Pancreas (tissue), 10 donors: ENCODE measurements around the gene MAP2K3. TPM values are rescaled to one million over a fixed set of nuclear protein-coding genes. Genes with fewer than 3 reads are reported as not detected.
A peak's percentile ranks its signal among the peaks of the same experiment; 100 is the strongest.

ENCODE experiments used
- ATAC-seq, 4 donors: fragments of 200-7000 bp; cut with Tn5 transposase; one replicate each; pipeline versions ENCODE4 v1.8.0 to v1.9.1; 2020; ENCODE audit warnings: mild to moderate bottlenecking in 4 of 4, moderate library complexity in 4 of 4
- DNase-seq, 6 donors: peaks; one replicate each; pipeline ENCODE4 v3.0.0-alpha.2; 2020
- FAIRE-seq: peaks from 2 replicates; lab custom pipeline; 2012; peaks lifted over from hg19 to GRCh38; lab: Jason Lieb, UNC
- H3K27ac ChIP-seq, 4 donors: fragments of 200-600 bp; sonication (generic); 1 replicate in 3 of 4; 2 replicates in 1 of 4; pipeline versions ENCODE4 v1.5.0 to v1.8.0; 2020
- H3K27me3 ChIP-seq, 4 donors: fragments of 200-600 bp; one replicate each; pipeline ENCODE4 v1.8.0; 2021
- H3K36me3 ChIP-seq, 3 donors: fragments of 200-600 bp; sonication (generic) in 1 of 3; one replicate each; pipeline versions ENCODE4 v1.5.0 to v1.8.0; 2020 to 2021
- H3K4me1 ChIP-seq, 3 donors: fragments of 200-600 bp; one replicate each; pipeline ENCODE4 v1.8.0; 2021
- H3K4me3 ChIP-seq, 4 donors: fragments of 200-600 bp; sonication (generic) in 2 of 4; one replicate each; pipeline versions ENCODE4 v1.5.0 to v1.8.0; 2020 to 2021
- H3K9me3 ChIP-seq, 4 donors: fragments of 200-600 bp; one replicate each; pipeline ENCODE4 v1.8.0; 2021
- WGBS, 2 donors: extraction: QIAGEN DNeasy Blood & Tissue Kit; methylation state at CpG; one replicate each; pipeline ENCODE4 v1.1.7; 2013; 5-methylcytosine and 5-hydroxymethylcytosine counted together
- intact Hi-C, 3 donors: fragments of 100-400 bp; cut with DNase I; formaldehyde crosslinking; loops; one replicate each; pipeline versions ENCODE4 v1.11.1 to v1.14.2; 2022
- polyA plus RNA-seq, 2 donors: library from polyadenylated mRNA; stranded (reverse); fragments of 200-250 nt; gene quantifications; one replicate each; pipeline ENCODE4 v1.2.3, GENCODE V29; 2013
- total RNA-seq, 6 donors: library from RNA; stranded (reverse); fragmentation: NEBNext Ultra II Directional in 4 of 6; extraction: Animal tissue kit (Norgen Biotek cat#: 25700) in 4 of 6; gene quantifications; one replicate each; pipeline versions ENCODE4 v1.2.1 to v1.2.4, GENCODE V29; 2021 to 2023
- TF ChIP-seq, protein P1 (sequence below), 4 donors: fragments of 200-600 bp; sonication (generic) in 3 of 4; IDR thresholded peaks; one replicate each; pipeline versions ENCODE4 v1.5.0 to v1.8.0; 2021; ENCODE audit warnings: antibody characterized with exemption in 4 of 4
- donor health status: healthy with polysubstance abuse.
- donor health status: DM: no; HTN: no; CAD: no; lungs with moderate emphysema.
- donor health status: DM: no; HTN: no; CAD: no.
- donor health status: control.
- donor health status: control.
- donor health status: Bipolar disorder and iron deficiency.
- donor health status: DM: yes; HTN: yes; CAD: no.
- donor health status: DM: no; HTN: no; CAD: no.
- donor health status: DM: no; HTN: no; CAD: no.
- donor health status: DM: yes; HTN: yes; CAD: no.

The MAP2K3 gene
- total and polyA plus RNA-seq, 8 donors = 16.4 to 40.9 (median 22.0) TPM

DNA sequence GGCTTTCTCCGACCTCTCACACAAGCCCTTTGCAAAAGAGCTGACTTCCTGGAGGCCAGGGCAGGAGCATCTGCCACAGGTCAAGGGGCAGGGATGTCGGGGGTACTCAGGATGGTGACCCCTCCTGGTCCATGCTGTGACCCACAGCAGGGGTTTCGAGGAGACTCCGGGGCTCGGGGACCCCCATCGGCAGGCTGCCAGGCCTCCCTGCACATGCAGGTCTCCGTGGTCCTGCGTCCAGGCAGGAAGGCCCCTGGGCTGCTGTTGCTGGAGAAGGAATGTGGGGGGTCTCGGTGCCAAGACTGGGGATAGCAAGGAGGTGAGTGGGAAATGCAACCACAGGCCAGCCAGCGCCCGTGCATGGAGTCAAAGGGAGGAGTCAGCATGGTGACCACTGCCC lies 42.9 kb upstream of the MAP2K3 start:
- no peak for DNase-seq
- intact Hi-C loops = no loop called here
- Histone ChIP-seq H3K36me3 (no peaks in the 10 kb centered on the region), H3K27ac (no peak overlapping the region), H3K9me3 (no peaks in the 10 kb centered on the region), H3K4me3 (no peak overlapping the region), H3K27me3 (no peaks in the 10 kb centered on the region), H3K4me1 (no peaks in the 10 kb centered on the region)
- no peak for ATAC-seq
- FAIRE-seq = no peak
- TF ChIP-seq, protein P1, sequence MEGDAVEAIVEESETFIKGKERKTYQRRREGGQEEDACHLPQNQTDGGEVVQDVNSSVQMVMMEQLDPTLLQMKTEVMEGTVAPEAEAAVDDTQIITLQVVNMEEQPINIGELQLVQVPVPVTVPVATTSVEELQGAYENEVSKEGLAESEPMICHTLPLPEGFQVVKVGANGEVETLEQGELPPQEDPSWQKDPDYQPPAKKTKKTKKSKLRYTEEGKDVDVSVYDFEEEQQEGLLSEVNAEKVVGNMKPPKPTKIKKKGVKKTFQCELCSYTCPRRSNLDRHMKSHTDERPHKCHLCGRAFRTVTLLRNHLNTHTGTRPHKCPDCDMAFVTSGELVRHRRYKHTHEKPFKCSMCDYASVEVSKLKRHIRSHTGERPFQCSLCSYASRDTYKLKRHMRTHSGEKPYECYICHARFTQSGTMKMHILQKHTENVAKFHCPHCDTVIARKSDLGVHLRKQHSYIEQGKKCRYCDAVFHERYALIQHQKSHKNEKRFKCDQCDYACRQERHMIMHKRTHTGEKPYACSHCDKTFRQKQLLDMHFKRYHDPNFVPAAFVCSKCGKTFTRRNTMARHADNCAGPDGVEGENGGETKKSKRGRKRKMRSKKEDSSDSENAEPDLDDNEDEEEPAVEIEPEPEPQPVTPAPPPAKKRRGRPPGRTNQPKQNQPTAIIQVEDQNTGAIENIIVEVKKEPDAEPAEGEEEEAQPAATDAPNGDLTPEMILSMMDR (IDR thresholded peaks at IDR 0.05) = no peak
- WGBS, 2 donors = 85 to 86% methylated on average over 9 to 11 of the region's 11 CpGs

DNA sequence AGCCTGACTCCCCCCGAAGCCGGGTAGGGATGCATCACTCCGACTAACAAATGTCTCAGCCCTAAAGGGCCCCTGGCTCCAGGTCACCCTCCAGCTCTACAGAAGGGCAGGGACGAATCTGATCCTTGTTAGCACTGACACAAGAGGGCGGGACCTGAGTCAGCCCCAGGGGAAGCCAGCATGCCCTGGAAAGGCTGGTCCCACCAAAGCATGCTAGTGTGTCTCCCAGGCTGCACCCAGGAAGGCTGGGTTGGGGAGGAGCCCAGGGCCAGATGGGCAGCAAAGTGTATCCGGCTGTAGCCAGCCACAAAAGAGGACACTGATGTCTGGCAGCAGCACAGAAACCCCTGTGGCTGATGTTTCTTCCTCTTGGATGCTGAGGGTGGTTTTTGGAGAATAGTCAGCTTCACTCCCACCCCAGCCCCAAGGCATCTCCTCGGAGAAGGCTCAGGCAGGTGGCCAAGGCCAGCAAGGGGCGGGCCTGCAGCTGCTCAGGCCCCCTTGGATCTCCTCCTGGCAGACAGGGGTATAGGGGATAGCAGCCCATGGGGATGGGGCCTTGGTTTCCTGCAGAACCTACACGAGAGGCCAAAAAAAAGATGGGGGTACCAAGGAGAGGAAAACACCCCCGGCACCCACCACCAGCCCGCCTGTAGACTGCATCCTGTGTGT lies 42.3 kb upstream of the MAP2K3 start:
- intact Hi-C loops = no loop called here
- Histone ChIP-seq H3K4me3 (no peak overlapping the region), H3K4me1 (no peaks in the 10 kb centered on the region), H3K27ac (no peak overlapping the region), H3K36me3 (no peaks in the 10 kb centered on the region), H3K27me3 (no peaks in the 10 kb centered on the region), H3K9me3 (no peaks in the 10 kb centered on the region)
- TF ChIP-seq, protein P1 (IDR thresholded peaks at IDR 0.05) = no peak
- WGBS, 2 donors = 74 to 79% methylated on average over 11 of the region's 11 CpGs
- ATAC-seq (no peak), DNase-seq (no peak), FAIRE-seq (no peak)

- ATAC-seq = no peak
- FAIRE-seq = no peak
- Histone ChIP-seq H3K4me1 (no peaks in the 10 kb centered on the region), H3K36me3 (no peaks in the 10 kb centered on the region), H3K27me3 (no peaks in the 10 kb centered on the region), H3K9me3 (no peaks in the 10 kb centered on the region), H3K27ac (no peak overlapping the region), H3K4me3 (no peak overlapping the region)
- peak in 1 of 6 donors; percentile 62 for DNase-seq
- intact Hi-C loops = no loop called here
- 83 to 90% methylated on average over 26 of the region's 26 CpGs for WGBS, 2 donors
- TF ChIP-seq, protein P1 (IDR thresholded peaks at IDR 0.05) = no peak
Measured at GRCh38 chr17:21242780-21243515, 41.6 kb upstream of the MAP2K3 start.

- Histone ChIP-seq H3K9me3 (no peaks in the 10 kb centered on the region), H3K4me1 (no peaks in the 10 kb centered on the region), H3K36me3 (no peaks in the 10 kb centered on the region), H3K27me3 (no peaks in the 10 kb centered on the region), H3K27ac (no peak overlapping the region), H3K4me3 (no peak overlapping the region)
- DNase-seq = no peak
- WGBS, 2 donors = 76 to 77% methylated on average over 23 of the region's 23 CpGs
- no peak for ATAC-seq
- TF ChIP-seq, protein P1 (IDR thresholded peaks at IDR 0.05) = no peak
- FAIRE-seq = no peak
- intact Hi-C loops = no loop called here
Measured at GRCh38 chr17:21243516-21244303, 40.8 kb upstream of the MAP2K3 start.
